DND-41 (cell line): ENCODE results near the gene ELMOD1.

Source experiments
- EZH2 ChIP-seq: IDR thresholded peaks from 3 replicates; pipeline ENCODE4 v1.6.1; 2012; ENCODE audit warnings: borderline replicate concordance, low read depth, mild to moderate bottlenecking, moderate library complexity, low read length, inconsistent platforms; ENCODE audit not compliant: severe bottlenecking
- TF ChIP-seq, protein P1 (sequence below): IDR thresholded peaks from 2 replicates; pipeline ENCODE4 v1.5.1; 2012; ENCODE audit warnings: borderline replicate concordance, low read length, moderate library complexity, mild to moderate bottlenecking; ENCODE audit not compliant: poor library complexity, severe bottlenecking; ENCODE audit errors: extremely low read depth

DNA sequence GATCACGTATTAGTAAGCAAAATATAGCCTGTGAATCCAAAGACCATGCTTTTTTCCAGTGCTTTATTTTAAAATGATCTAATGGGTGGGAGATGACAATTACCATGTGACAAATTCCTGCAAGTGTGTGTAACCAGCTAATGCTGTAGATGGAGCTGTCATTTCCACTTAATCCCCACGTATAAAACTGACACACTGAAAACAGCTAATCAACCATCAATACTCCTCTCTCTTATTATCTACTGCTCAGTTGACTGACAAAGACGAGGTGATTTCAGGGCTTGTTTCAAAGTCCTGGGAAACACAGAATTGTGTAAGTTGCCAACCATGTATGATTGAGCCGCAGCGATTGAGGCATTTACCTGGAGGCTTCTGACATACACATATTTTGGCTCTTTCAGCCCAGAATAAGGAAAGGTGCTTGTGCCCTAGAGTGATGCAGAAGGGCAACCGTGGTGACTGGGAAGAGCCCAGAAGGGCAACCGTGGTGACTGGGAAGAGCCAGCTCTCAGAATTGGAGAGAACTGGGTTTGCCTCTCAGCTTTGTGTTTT is 111.2 kb downstream of the ELMOD1 start:
- TF ChIP-seq, protein P1, sequence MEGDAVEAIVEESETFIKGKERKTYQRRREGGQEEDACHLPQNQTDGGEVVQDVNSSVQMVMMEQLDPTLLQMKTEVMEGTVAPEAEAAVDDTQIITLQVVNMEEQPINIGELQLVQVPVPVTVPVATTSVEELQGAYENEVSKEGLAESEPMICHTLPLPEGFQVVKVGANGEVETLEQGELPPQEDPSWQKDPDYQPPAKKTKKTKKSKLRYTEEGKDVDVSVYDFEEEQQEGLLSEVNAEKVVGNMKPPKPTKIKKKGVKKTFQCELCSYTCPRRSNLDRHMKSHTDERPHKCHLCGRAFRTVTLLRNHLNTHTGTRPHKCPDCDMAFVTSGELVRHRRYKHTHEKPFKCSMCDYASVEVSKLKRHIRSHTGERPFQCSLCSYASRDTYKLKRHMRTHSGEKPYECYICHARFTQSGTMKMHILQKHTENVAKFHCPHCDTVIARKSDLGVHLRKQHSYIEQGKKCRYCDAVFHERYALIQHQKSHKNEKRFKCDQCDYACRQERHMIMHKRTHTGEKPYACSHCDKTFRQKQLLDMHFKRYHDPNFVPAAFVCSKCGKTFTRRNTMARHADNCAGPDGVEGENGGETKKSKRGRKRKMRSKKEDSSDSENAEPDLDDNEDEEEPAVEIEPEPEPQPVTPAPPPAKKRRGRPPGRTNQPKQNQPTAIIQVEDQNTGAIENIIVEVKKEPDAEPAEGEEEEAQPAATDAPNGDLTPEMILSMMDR = no peak
- no peak for TF ChIP-seq EZH2
